Liver (tissue), 3 donors: ENCODE measurements around the gene DLL1.

ENCODE experiments used
- EGR1 ChIP-seq, 2 donors: IDR thresholded peaks; 2 replicates each; pipeline ENCODE4 v1.6.1; 2016 to 2018; ENCODE audit warnings: antibody characterized with exemption in 2 of 2, low read depth in 2 of 2
- FOXA1 ChIP-seq: IDR thresholded peaks from 2 replicates; pipeline ENCODE4 v1.6.1; 2016; ENCODE audit warnings: antibody characterized with exemption
- GABPA ChIP-seq, 2 donors: IDR thresholded peaks in 1 of 2; conservative IDR thresholded peaks in 1 of 2; 2 replicates each; pipeline ENCODE4 v1.6.1; 2016; ENCODE audit warnings: antibody characterized with exemption in 2 of 2, mild to moderate bottlenecking in 1 of 2, moderate library complexity in 1 of 2
- RAD21 ChIP-seq, 2 donors: IDR thresholded peaks; 2 replicates each; pipeline ENCODE4 v1.6.1; 2016; ENCODE audit warnings: antibody characterized with exemption in 2 of 2, mild to moderate bottlenecking in 2 of 2
- SP1 ChIP-seq: IDR thresholded peaks from 2 replicates; pipeline ENCODE4 v1.6.1; 2018; ENCODE audit warnings: antibody characterized with exemption, mild to moderate bottlenecking
- TAF1 ChIP-seq: conservative IDR thresholded peaks from 2 replicates; pipeline ENCODE4 v1.6.1; 2016; ENCODE audit warnings: antibody characterized with exemption, mild to moderate bottlenecking
- YY1 ChIP-seq: IDR thresholded peaks from 2 replicates; pipeline ENCODE4 v1.6.1; 2016; ENCODE audit warnings: antibody characterized with exemption, mild to moderate bottlenecking
- TF ChIP-seq, protein P1 (sequence below): fragments of 150-350 bp; IDR thresholded peaks from 2 replicates; pipeline ENCODE4 v1.5.1; 2017; ENCODE audit warnings: improper control_type of control experiment, low read depth, low read length; ENCODE audit not compliant: missing input control
- TF ChIP-seq, protein P2 (sequence below): IDR thresholded peaks from 2 replicates; pipeline ENCODE4 v1.6.1; 2016; ENCODE audit warnings: antibody characterized with exemption
- TF ChIP-seq, protein P3 (sequence below): IDR thresholded peaks from 2 replicates; pipeline ENCODE4 v1.6.1; 2016; ENCODE audit warnings: antibody characterized with exemption
- TF ChIP-seq, protein P4 (sequence below): IDR thresholded peaks from 2 replicates; pipeline ENCODE4 v1.6.1; 2016; ENCODE audit warnings: antibody characterized with exemption
- TF ChIP-seq, protein P5 (sequence below): IDR thresholded peaks from 2 replicates; pipeline ENCODE4 v1.6.1; 2016; ENCODE audit warnings: antibody characterized with exemption, mild to moderate bottlenecking
- donor health status: healthy.
- donor health status: healthy.

DNA sequence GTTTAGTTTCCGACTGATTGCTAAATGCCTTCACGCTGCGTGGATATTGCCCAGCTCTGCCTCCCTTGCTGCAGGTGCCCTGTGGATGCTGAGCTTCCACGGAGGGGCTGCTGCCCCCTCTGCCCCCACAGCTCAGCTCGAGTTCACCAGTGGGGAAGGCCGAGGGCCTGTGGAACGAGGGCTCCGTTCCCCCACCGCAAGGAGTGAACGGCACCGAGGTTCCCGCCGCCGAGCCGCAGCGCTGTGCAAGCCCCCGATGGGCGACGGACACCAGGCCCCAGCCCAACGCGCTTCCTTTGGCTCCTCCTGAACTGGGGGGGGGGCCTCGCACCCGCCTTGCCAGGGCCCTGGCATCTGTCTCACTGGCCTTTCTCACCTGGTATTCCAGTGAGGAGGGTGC is 17.7 kb downstream of the DLL1 start:
- TF ChIP-seq SP1 (no peak), TAF1 (no peak), RAD21 (IDR thresholded peaks at IDR 0.05) (no peak), FOXA1 (no peak), YY1 (no peak), GABPA (IDR thresholded peaks at IDR 0.05 in 1 of 2, conservative IDR thresholded peaks at IDR 0.05 in 1 of 2) (no peak), EGR1 (IDR thresholded peaks at IDR 0.05; ENCODE audit: low read depth in 2 of 2) (no peak)
- TF ChIP-seq, protein P1, sequence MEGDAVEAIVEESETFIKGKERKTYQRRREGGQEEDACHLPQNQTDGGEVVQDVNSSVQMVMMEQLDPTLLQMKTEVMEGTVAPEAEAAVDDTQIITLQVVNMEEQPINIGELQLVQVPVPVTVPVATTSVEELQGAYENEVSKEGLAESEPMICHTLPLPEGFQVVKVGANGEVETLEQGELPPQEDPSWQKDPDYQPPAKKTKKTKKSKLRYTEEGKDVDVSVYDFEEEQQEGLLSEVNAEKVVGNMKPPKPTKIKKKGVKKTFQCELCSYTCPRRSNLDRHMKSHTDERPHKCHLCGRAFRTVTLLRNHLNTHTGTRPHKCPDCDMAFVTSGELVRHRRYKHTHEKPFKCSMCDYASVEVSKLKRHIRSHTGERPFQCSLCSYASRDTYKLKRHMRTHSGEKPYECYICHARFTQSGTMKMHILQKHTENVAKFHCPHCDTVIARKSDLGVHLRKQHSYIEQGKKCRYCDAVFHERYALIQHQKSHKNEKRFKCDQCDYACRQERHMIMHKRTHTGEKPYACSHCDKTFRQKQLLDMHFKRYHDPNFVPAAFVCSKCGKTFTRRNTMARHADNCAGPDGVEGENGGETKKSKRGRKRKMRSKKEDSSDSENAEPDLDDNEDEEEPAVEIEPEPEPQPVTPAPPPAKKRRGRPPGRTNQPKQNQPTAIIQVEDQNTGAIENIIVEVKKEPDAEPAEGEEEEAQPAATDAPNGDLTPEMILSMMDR = no peak
- TF ChIP-seq, protein P2, sequence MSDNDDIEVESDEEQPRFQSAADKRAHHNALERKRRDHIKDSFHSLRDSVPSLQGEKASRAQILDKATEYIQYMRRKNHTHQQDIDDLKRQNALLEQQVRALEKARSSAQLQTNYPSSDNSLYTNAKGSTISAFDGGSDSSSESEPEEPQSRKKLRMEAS = no peak
- TF ChIP-seq, protein P3, sequence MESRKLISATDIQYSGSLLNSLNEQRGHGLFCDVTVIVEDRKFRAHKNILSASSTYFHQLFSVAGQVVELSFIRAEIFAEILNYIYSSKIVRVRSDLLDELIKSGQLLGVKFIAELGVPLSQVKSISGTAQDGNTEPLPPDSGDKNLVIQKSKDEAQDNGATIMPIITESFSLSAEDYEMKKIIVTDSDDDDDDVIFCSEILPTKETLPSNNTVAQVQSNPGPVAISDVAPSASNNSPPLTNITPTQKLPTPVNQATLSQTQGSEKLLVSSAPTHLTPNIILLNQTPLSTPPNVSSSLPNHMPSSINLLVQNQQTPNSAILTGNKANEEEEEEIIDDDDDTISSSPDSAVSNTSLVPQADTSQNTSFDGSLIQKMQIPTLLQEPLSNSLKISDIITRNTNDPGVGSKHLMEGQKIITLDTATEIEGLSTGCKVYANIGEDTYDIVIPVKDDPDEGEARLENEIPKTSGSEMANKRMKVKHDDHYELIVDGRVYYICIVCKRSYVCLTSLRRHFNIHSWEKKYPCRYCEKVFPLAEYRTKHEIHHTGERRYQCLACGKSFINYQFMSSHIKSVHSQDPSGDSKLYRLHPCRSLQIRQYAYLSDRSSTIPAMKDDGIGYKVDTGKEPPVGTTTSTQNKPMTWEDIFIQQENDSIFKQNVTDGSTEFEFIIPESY = no peak
- TF ChIP-seq, protein P4, sequence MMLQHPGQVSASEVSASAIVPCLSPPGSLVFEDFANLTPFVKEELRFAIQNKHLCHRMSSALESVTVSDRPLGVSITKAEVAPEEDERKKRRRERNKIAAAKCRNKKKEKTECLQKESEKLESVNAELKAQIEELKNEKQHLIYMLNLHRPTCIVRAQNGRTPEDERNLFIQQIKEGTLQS = no peak
- TF ChIP-seq, protein P5, sequence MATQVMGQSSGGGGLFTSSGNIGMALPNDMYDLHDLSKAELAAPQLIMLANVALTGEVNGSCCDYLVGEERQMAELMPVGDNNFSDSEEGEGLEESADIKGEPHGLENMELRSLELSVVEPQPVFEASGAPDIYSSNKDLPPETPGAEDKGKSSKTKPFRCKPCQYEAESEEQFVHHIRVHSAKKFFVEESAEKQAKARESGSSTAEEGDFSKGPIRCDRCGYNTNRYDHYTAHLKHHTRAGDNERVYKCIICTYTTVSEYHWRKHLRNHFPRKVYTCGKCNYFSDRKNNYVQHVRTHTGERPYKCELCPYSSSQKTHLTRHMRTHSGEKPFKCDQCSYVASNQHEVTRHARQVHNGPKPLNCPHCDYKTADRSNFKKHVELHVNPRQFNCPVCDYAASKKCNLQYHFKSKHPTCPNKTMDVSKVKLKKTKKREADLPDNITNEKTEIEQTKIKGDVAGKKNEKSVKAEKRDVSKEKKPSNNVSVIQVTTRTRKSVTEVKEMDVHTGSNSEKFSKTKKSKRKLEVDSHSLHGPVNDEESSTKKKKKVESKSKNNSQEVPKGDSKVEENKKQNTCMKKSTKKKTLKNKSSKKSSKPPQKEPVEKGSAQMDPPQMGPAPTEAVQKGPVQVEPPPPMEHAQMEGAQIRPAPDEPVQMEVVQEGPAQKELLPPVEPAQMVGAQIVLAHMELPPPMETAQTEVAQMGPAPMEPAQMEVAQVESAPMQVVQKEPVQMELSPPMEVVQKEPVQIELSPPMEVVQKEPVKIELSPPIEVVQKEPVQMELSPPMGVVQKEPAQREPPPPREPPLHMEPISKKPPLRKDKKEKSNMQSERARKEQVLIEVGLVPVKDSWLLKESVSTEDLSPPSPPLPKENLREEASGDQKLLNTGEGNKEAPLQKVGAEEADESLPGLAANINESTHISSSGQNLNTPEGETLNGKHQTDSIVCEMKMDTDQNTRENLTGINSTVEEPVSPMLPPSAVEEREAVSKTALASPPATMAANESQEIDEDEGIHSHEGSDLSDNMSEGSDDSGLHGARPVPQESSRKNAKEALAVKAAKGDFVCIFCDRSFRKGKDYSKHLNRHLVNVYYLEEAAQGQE = no peak
